HepG2 (cell line): ENCODE data around the gene VKORC1. TPM values are rescaled to one million over a fixed set of nuclear protein-coding genes. Genes with fewer than 3 reads are reported as not detected.

Experiments used
- CBFB ChIP-seq: sonication (generic); formaldehyde crosslinking; IDR thresholded peaks from 2 replicates; pipeline ENCODE4 v1.4.0; 2020; ENCODE audit warnings: missing genetic modification reagents
- FOXK2 ChIP-seq: fragments of 450-650 bp; IDR thresholded peaks from 2 replicates; pipeline ENCODE4 v1.6.1; 2016
- GATAD1 ChIP-seq: IDR thresholded peaks from 2 replicates; pipeline ENCODE4 v1.6.1; 2016; ENCODE audit warnings: missing genetic modification reagents, missing compliant biosample characterization
- IKZF1 ChIP-seq: fragments of 450-650 bp; IDR thresholded peaks from 2 replicates; pipeline ENCODE4 v1.7.1; 2016
- IRF2 ChIP-seq: IDR thresholded peaks from 2 replicates; pipeline ENCODE4 v1.6.1; 2018; ENCODE audit warnings: missing genetic modification reagents, missing compliant biosample characterization
- MLLT10 ChIP-seq: sonication (generic); formaldehyde crosslinking; IDR thresholded peaks from 2 replicates; pipeline ENCODE4 v1.4.0; 2020; ENCODE audit warnings: missing genetic modification reagents
- MYC ChIP-seq: sonication (generic); formaldehyde crosslinking; IDR thresholded peaks from 2 replicates; pipeline ENCODE4 v1.9.0; 2021; ENCODE audit warnings: missing genetic modification reagents, borderline replicate concordance
- NCOR1 ChIP-seq: fragments of 200-600 bp; sonication (generic); IDR thresholded peaks from 2 replicates; pipeline ENCODE4 v1.7.0; 2017; ENCODE audit warnings: antibody characterized with exemption, low read length, borderline replicate concordance
- PCBP1 ChIP-seq: fragments of 200-400 bp; formaldehyde crosslinking; IDR thresholded peaks from 2 replicates; pipeline ENCODE4 v1.6.1; 2017; ENCODE audit warnings: mild to moderate bottlenecking, low read depth, low read length, borderline replicate concordance
- RBFOX2 ChIP-seq: fragments of 200-400 bp; formaldehyde crosslinking; IDR thresholded peaks from 2 replicates; pipeline ENCODE4 v1.6.1; 2017; ENCODE audit warnings: low read depth, mild to moderate bottlenecking, low read length
- SP4 ChIP-seq: sonication (generic); formaldehyde crosslinking; IDR thresholded peaks from 2 replicates; pipeline ENCODE4 v1.8.1; 2023; ENCODE audit warnings: mild to moderate bottlenecking, missing genetic modification reagents
- ZBTB3 ChIP-seq: sonication (generic); formaldehyde crosslinking; IDR thresholded peaks from 2 replicates; pipeline ENCODE4 v1.4.0; 2020; ENCODE audit warnings: low read depth, mild to moderate bottlenecking, moderate library complexity, missing genetic modification reagents, borderline replicate concordance
- ZBTB8A ChIP-seq: sonication (generic); formaldehyde crosslinking; IDR thresholded peaks from 2 replicates; pipeline ENCODE4 v1.4.0; 2020; ENCODE audit warnings: mild to moderate bottlenecking, low read depth, missing genetic modification reagents, borderline replicate concordance
- ZC3H13 ChIP-seq: sonication (generic); formaldehyde crosslinking; IDR thresholded peaks from 2 replicates; pipeline ENCODE4 v1.8.1; 2023; ENCODE audit warnings: mild to moderate bottlenecking, missing genetic modification reagents, moderate library complexity
- ZNF253 ChIP-seq: sonication (generic); formaldehyde crosslinking; IDR thresholded peaks from 2 replicates; pipeline ENCODE4 v1.8.0; 2022; ENCODE audit warnings: mild to moderate bottlenecking, missing genetic modification reagents, borderline replicate concordance
- ZNF678 ChIP-seq: sonication (generic); formaldehyde crosslinking; IDR thresholded peaks from 2 replicates; pipeline ENCODE4 v1.4.0; 2020; ENCODE audit warnings: mild to moderate bottlenecking, missing genetic modification reagents
- ZNF879 ChIP-seq: sonication (generic); formaldehyde crosslinking; IDR thresholded peaks from 2 replicates; pipeline ENCODE4 v1.8.1; 2023; ENCODE audit warnings: missing genetic modification reagents
- polyA plus RNA-seq, 8 experiments: library from polyadenylated mRNA; depleted of rRNA in 3 of 8; stranded (reverse) in 7 of 8; unstranded in 1 of 8; fragments of >200 nt; fragmentation: Illumina TruSeq in 4 of 8; extraction: Trizol in 4 of 8; gene quantifications; 2 replicates each; pipeline versions ENCODE4 v1.2.1 to v1.2.3, GENCODE V29; 2011 to 2016; ENCODE audit warnings: low read depth in 4 of 8, missing spikeins in 1 of 8, mixed read lengths in 1 of 8; ENCODE audit not compliant: insufficient read depth in 1 of 8
- total RNA-seq, 5 experiments: library from RNA; depleted of rRNA; stranded (reverse); fragments of >200 nt; fragmentation: Illumina TruSeq; extraction: Trizol; gene quantifications; 2 replicates each; pipeline ENCODE4 v1.2.3, GENCODE V29; 2016; ENCODE audit warnings: low read depth in 1 of 5
- TF ChIP-seq, protein P1 (sequence below): sonication (generic); formaldehyde crosslinking; IDR thresholded peaks from 2 replicates; pipeline ENCODE4 v1.5.0; 2020; ENCODE audit warnings: missing genetic modification reagents
- TF ChIP-seq, protein P2 (sequence below): sonication (generic); formaldehyde crosslinking; IDR thresholded peaks from 2 replicates; pipeline ENCODE4 v1.5.1; 2020; ENCODE audit warnings: missing genetic modification reagents, mild to moderate bottlenecking, borderline replicate concordance
- TF ChIP-seq, protein P3 (sequence below), 2 experiments: IDR thresholded peaks; 2 replicates each; pipeline ENCODE4 v1.6.1; 2011 to 2012; ENCODE audit warnings: low read length in 2 of 2, borderline replicate concordance in 1 of 2, low read depth in 1 of 2, mild to moderate bottlenecking in 1 of 2, moderate library complexity in 1 of 2

The VKORC1 gene
- total and polyA plus RNA-seq, 2 of the 13 experiments (the other 11 are each of a cell fraction or from before 2014, with no cell fraction given), result 141 to 615 TPM

- TF ChIP-seq ZBTB3 (CRISPR knock-in tag) (peak; percentile 84; the same call in 1 of the 2 replicates), CBFB (CRISPR knock-in tag) (peak; percentile 84), MYC (CRISPR knock-in tag) (peak; percentile 75), SP4 (peak; percentile 82), RBFOX2 (peak; percentile 95), ZC3H13 (CRISPR knock-in tag) (peak; percentile 93), FOXK2 (no peak), PCBP1 (0 out of 2 replicates have a peak, but pooled peaks have one; percentile 47), ZNF678 (no peak; the same call in 1 of the 2 replicates), ZNF253 (peak; percentile 71; the same call in 1 of the 2 replicates), MLLT10 (CRISPR knock-in tag) (no peak), ZBTB8A (no peak), NCOR1 (no peak), GATAD1 (CRISPR knock-in tag) (peak; percentile 90), IRF2 (CRISPR knock-in tag) (peak; percentile 96), IKZF1 (no peak), ZNF879 (CRISPR knock-in tag) (0 out of 2 replicates have a peak, but pooled peaks have one; percentile 15)
- TF ChIP-seq, protein P1, sequence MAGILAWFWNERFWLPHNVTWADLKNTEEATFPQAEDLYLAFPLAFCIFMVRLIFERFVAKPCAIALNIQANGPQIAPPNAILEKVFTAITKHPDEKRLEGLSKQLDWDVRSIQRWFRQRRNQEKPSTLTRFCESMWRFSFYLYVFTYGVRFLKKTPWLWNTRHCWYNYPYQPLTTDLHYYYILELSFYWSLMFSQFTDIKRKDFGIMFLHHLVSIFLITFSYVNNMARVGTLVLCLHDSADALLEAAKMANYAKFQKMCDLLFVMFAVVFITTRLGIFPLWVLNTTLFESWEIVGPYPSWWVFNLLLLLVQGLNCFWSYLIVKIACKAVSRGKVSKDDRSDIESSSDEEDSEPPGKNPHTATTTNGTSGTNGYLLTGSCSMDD (CRISPR knock-in tag), result no peak
- TF ChIP-seq, protein P2, sequence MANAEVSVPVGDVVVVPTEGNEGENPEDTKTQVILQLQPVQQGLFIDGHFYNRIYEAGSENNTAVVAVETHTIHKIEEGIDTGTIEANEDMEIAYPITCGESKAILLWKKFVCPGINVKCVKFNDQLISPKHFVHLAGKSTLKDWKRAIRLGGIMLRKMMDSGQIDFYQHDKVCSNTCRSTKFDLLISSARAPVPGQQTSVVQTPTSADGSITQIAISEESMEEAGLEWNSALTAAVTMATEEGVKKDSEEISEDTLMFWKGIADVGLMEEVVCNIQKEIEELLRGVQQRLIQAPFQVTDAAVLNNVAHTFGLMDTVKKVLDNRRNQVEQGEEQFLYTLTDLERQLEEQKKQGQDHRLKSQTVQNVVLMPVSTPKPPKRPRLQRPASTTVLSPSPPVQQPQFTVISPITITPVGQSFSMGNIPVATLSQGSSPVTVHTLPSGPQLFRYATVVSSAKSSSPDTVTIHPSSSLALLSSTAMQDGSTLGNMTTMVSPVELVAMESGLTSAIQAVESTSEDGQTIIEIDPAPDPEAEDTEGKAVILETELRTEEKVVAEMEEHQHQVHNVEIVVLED, result peak; percentile 96
- TF ChIP-seq, protein P3, sequence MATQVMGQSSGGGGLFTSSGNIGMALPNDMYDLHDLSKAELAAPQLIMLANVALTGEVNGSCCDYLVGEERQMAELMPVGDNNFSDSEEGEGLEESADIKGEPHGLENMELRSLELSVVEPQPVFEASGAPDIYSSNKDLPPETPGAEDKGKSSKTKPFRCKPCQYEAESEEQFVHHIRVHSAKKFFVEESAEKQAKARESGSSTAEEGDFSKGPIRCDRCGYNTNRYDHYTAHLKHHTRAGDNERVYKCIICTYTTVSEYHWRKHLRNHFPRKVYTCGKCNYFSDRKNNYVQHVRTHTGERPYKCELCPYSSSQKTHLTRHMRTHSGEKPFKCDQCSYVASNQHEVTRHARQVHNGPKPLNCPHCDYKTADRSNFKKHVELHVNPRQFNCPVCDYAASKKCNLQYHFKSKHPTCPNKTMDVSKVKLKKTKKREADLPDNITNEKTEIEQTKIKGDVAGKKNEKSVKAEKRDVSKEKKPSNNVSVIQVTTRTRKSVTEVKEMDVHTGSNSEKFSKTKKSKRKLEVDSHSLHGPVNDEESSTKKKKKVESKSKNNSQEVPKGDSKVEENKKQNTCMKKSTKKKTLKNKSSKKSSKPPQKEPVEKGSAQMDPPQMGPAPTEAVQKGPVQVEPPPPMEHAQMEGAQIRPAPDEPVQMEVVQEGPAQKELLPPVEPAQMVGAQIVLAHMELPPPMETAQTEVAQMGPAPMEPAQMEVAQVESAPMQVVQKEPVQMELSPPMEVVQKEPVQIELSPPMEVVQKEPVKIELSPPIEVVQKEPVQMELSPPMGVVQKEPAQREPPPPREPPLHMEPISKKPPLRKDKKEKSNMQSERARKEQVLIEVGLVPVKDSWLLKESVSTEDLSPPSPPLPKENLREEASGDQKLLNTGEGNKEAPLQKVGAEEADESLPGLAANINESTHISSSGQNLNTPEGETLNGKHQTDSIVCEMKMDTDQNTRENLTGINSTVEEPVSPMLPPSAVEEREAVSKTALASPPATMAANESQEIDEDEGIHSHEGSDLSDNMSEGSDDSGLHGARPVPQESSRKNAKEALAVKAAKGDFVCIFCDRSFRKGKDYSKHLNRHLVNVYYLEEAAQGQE (IDR thresholded peaks at IDR 0.05; ENCODE audit: borderline replicate concordance in 1 of 2, low read depth in 1 of 2, low read length in 2 of 2), result peak in 1 of 2 experiments; percentile 59; a peak in 1 of 4 replicates
Measured at GRCh38 chr16:31094424-31095120, at the start of gene VKORC1 (continued).
